C4-2B (cell line): ENCODE measurements around the gene MTMR12.

Source experiments
- ZFX ChIP-seq: fragments of 450-650 bp; IDR thresholded peaks from 2 replicates; pipeline ENCODE4 v1.6.1; 2017
- TF ChIP-seq, protein P1 (sequence below): fragments of 450-650 bp; conservative IDR thresholded peaks from 2 replicates; pipeline ENCODE4 v1.5.1; 2017; ENCODE audit warnings: mild to moderate bottlenecking

DNA sequence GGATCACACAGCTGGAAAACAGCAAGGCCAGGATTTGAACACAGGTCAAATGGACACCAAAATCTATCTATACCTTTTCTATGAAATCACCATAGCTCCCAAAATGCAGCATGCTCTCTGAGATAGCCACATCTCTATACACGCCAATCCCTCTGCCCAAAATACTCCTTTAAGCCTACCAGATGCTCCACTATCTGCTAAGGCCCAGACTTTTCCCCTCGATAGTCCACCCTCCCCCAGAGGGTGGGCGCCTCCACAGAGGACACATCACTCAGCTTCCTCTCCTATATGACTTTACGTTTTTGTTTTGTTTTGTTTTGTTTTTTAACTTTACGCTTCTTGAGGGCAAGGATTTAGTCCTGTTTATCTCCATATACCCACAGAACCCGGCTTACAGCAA lies 46.8 kb downstream of the MTMR12 start:
- TF ChIP-seq, protein P1, sequence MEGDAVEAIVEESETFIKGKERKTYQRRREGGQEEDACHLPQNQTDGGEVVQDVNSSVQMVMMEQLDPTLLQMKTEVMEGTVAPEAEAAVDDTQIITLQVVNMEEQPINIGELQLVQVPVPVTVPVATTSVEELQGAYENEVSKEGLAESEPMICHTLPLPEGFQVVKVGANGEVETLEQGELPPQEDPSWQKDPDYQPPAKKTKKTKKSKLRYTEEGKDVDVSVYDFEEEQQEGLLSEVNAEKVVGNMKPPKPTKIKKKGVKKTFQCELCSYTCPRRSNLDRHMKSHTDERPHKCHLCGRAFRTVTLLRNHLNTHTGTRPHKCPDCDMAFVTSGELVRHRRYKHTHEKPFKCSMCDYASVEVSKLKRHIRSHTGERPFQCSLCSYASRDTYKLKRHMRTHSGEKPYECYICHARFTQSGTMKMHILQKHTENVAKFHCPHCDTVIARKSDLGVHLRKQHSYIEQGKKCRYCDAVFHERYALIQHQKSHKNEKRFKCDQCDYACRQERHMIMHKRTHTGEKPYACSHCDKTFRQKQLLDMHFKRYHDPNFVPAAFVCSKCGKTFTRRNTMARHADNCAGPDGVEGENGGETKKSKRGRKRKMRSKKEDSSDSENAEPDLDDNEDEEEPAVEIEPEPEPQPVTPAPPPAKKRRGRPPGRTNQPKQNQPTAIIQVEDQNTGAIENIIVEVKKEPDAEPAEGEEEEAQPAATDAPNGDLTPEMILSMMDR = no peak
- TF ChIP-seq ZFX = no peak
